A549 (cell line): ENCODE data around the gene ADARB1. TPM values are rescaled to one million over a fixed set of nuclear protein-coding genes. Genes with fewer than 3 reads are reported as not detected.

Experiments
- ATAC-seq, 2 experiments: fragments of 200-7000 bp in 1 of 2; fragments of >200 bp in 1 of 2; cut with Nextera tagmentation in 1 of 2; cut with Tn5 transposase in 1 of 2; 3 replicates each; pipeline versions ENCODE4 v1.8.0 to v1.9.1; 2018 to 2020; ENCODE audit warnings: mild to moderate bottlenecking in 1 of 2, moderate library complexity in 1 of 2
- CTCF ChIA-PET: fragments of 300-600 bp; sonication (Branson Sonifier 250); formaldehyde crosslinking; extraction: SDS; loops from one replicate; lab custom pipeline; 2021; ENCODE audit warnings: antibody characterized with exemption, inconsistent platforms; lab: Yijun Ruan, JAX
- POLR2A ChIA-PET: fragments of 350-600 bp; formaldehyde crosslinking; extraction: SDS; loops from one replicate; lab custom pipeline; 2021; ENCODE audit warnings: antibody characterized with exemption, inconsistent platforms; lab: Yijun Ruan, JAX
- DNase-seq, 2 experiments: peaks; one replicate each; pipeline versions ENCODE4 v3.0.0 to v3.0.0-alpha.2; 2011 to 2016; ENCODE audit warnings: low read depth in 1 of 2, low spot score in 1 of 2
- FAIRE-seq: peaks from 2 replicates; lab custom pipeline; 2011; peaks lifted over from hg19 to GRCh38; lab: Jason Lieb, UNC
- H3K27ac ChIP-seq, 2 experiments: fragments of >200 bp; sonication (Bioruptor Twin); formaldehyde crosslinking; 3 replicates each; pipeline ENCODE4 v1.5.1; 2016 to 2017
- H3K4me1 ChIP-seq: fragments of >200 bp; sonication (Bioruptor Twin); formaldehyde crosslinking; 3 replicates; pipeline ENCODE4 v1.6.1; 2016
- H3K4me2 ChIP-seq: fragments of >200 bp; sonication (Bioruptor Twin); formaldehyde crosslinking; 3 replicates; pipeline ENCODE4 v1.6.1; 2016
- H3K4me3 ChIP-seq: fragments of >200 bp; sonication (Bioruptor Twin); formaldehyde crosslinking; 3 replicates; pipeline ENCODE4 v1.5.1; 2016
- H3K9me3 ChIP-seq: fragments of >200 bp; sonication (Bioruptor Twin); formaldehyde crosslinking; 3 replicates; pipeline ENCODE4 v1.6.1; 2016
- BHLHE40 ChIP-seq: IDR thresholded peaks from 2 replicates; pipeline ENCODE4 v1.6.1; 2012; ENCODE audit warnings: low read depth, low read length, inconsistent platforms
- CHD2 ChIP-seq: fragments of 150-350 bp; IDR thresholded peaks from 2 replicates; pipeline ENCODE4 v1.6.1; 2014; ENCODE audit warnings: low read length; ENCODE audit not compliant: partially characterized antibody
- FOSL2 ChIP-seq, 2 experiments: fragments of 450-650 bp in 1 of 2; fragments of >200 bp in 1 of 2; sonication (Bioruptor Twin) in 1 of 2; formaldehyde crosslinking; IDR thresholded peaks; 2 replicates each; pipeline versions ENCODE4 v1.5.0 to v1.6.1; 2016 to 2020; ENCODE audit warnings: mild to moderate bottlenecking in 1 of 2, moderate library complexity in 1 of 2
- FOXS1 ChIP-seq: fragments of 250-450 bp; sonication (Bioruptor Pico); IDR thresholded peaks from 2 replicates; pipeline ENCODE4 v1.5.0; 2020; ENCODE audit warnings: mild to moderate bottlenecking, moderate library complexity
- KDM1A ChIP-seq: fragments of 200-600 bp; sonication (generic); IDR thresholded peaks from 2 replicates; pipeline ENCODE4 v1.6.1; 2016; ENCODE audit warnings: low read depth, mild to moderate bottlenecking
- KDM5A ChIP-seq: fragments of 200-600 bp; sonication (generic); IDR thresholded peaks from 2 replicates; pipeline ENCODE4 v1.6.1; 2016; ENCODE audit warnings: antibody characterized with exemption, mild to moderate bottlenecking
- MAFK ChIP-seq: fragments of 450-650 bp; IDR thresholded peaks from 2 replicates; pipeline ENCODE4 v1.6.1; 2014; ENCODE audit not compliant: partially characterized antibody
- NR3C1 ChIP-seq: fragments of >200 bp; sonication (Bioruptor Twin); formaldehyde crosslinking; IDR thresholded peaks from 3 replicates; pipeline ENCODE4 v1.6.1; 2017
- POLR2AphosphoS2 ChIP-seq: conservative IDR thresholded peaks from 2 replicates; pipeline ENCODE4 v1.6.1; 2012; ENCODE audit warnings: low read length, improper control_type of control experiment, inconsistent platforms
- RFX5 ChIP-seq: fragments of 450-650 bp; IDR thresholded peaks from 2 replicates; pipeline ENCODE4 v1.7.1; 2014; ENCODE audit warnings: antibody characterized with exemption, mild to moderate bottlenecking, moderate library complexity
- RNF2 ChIP-seq: fragments of 200-600 bp; sonication (generic); IDR thresholded peaks from 2 replicates; pipeline ENCODE4 v1.6.1; 2016; ENCODE audit warnings: low read depth, mild to moderate bottlenecking, antibody characterized with exemption, moderate library complexity, borderline replicate concordance
- SMC3 ChIP-seq: fragments of >200 bp; sonication (Bioruptor Twin); formaldehyde crosslinking; IDR thresholded peaks from 3 replicates; pipeline ENCODE4 v1.6.1; 2018; ENCODE audit warnings: inconsistent platforms
- SREBF2 ChIP-seq: fragments of 450-650 bp; IDR thresholded peaks from 2 replicates; pipeline ENCODE4 v1.6.1; 2014; ENCODE audit warnings: mild to moderate bottlenecking, moderate library complexity
- TFCP2L1 ChIP-seq: fragments of 250-450 bp; sonication (Bioruptor Pico); IDR thresholded peaks from 2 replicates; pipeline ENCODE4 v1.5.0; 2021; ENCODE audit warnings: mild to moderate bottlenecking
- ZSCAN20 ChIP-seq: fragments of 250-450 bp; sonication (Bioruptor Pico); IDR thresholded peaks from 2 replicates; pipeline ENCODE4 v1.8.0; 2022; ENCODE audit warnings: mild to moderate bottlenecking, moderate library complexity
- WGBS: methylation state at CpG from one replicate; pipeline ENCODE4 v1.1.6; 2017; ENCODE audit errors: missing lambda C conversion rate; 5-methylcytosine and 5-hydroxymethylcytosine counted together
- polyA plus RNA-seq, 4 experiments: library from polyadenylated mRNA; depleted of rRNA in 3 of 4; stranded (reverse); fragments of >200 nt; fragmentation: RNase III in 1 of 4; extraction: RNeasy Plus Mini Kit Qiagen cat#74134 plus additional on column Dnase treatment in 1 of 4; gene quantifications; 2 replicates in 3 of 4; 3 replicates in 1 of 4; pipeline ENCODE4 v1.2.3, GENCODE V29; 2011 to 2017
- TF ChIP-seq, protein P1 (sequence below): fragments of 250-450 bp; sonication (Bioruptor Pico); IDR thresholded peaks from 2 replicates; pipeline ENCODE4 v1.5.0; 2021; ENCODE audit warnings: mild to moderate bottlenecking, moderate library complexity, borderline replicate concordance
- TF ChIP-seq, protein P2 (sequence below): fragments of 200-600 bp; sonication (generic); IDR thresholded peaks from 2 replicates; pipeline ENCODE4 v1.6.1; 2016; ENCODE audit warnings: antibody characterized with exemption, mild to moderate bottlenecking, moderate library complexity
- TF ChIP-seq, protein P3 (sequence below): IDR thresholded peaks from 2 replicates; pipeline ENCODE4 v1.6.1; 2012; ENCODE audit warnings: low read depth, borderline replicate concordance
- TF ChIP-seq, protein P4 (sequence below): fragments of >200 bp; sonication (Bioruptor Twin); formaldehyde crosslinking; IDR thresholded peaks from 3 replicates; pipeline ENCODE4 v1.5.1; 2016

ADARB1 gene
- polyA plus RNA-seq, 2 of the 4 experiments (the other 2 are of a cell fraction): 3.2 to 5.7 TPM

DNA sequence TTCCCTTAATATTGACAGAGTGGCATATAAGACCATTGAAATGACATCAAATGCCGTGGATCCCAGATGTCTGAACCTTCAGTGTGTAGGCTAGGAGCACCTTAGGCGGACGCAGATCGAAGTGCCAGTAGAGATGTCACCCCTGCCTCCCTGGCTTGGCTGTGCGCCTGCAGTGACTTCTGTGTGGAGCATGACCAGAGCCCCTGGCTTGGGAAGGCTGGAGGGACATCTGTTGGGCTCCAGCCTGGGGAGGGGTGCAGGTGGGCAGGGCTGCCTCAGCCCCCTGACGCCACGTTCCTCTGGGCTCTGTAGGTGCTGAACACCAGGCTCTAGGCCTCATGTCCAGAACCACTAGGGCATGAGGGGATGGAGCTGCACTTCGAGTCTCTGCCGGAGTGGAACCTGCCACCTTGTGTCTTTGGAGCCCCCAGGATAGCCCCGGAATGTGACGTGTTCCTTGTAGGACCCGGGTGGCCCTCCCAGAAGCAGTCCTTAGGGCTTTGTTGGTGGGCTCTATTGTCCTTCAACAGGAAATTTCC lies 103.8 kb downstream of the ADARB1 start:
- FAIRE-seq: no peak
- TF ChIP-seq POLR2AphosphoS2 (no peak), TFCP2L1 (CRISPR knock-in tag) (no peak), SREBF2 (no peak), FOXS1 (CRISPR knock-in tag) (no peak), KDM1A (no peak), ZSCAN20 (CRISPR knock-in tag) (no peak), SMC3 (no peak), MAFK (no peak), NR3C1 (no peak), CHD2 (no peak), RFX5 (no peak), KDM5A (no peak), RNF2 (no peak)
- TF ChIP-seq, protein P1, sequence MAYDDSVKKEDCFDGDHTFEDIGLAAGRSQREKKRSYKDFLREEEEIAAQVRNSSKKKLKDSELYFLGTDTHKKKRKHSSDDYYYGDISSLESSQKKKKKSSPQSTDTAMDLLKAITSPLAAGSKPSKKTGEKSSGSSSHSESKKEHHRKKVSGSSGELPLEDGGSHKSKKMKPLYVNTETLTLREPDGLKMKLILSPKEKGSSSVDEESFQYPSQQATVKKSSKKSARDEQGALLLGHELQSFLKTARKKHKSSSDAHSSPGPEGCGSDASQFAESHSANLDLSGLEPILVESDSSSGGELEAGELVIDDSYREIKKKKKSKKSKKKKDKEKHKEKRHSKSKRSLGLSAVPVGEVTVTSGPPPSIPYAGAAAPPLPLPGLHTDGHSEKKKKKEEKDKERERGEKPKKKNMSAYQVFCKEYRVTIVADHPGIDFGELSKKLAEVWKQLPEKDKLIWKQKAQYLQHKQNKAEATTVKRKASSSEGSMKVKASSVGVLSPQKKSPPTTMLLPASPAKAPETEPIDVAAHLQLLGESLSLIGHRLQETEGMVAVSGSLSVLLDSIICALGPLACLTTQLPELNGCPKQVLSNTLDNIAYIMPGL (CRISPR knock-in tag): no peak
- TF ChIP-seq, protein P2, sequence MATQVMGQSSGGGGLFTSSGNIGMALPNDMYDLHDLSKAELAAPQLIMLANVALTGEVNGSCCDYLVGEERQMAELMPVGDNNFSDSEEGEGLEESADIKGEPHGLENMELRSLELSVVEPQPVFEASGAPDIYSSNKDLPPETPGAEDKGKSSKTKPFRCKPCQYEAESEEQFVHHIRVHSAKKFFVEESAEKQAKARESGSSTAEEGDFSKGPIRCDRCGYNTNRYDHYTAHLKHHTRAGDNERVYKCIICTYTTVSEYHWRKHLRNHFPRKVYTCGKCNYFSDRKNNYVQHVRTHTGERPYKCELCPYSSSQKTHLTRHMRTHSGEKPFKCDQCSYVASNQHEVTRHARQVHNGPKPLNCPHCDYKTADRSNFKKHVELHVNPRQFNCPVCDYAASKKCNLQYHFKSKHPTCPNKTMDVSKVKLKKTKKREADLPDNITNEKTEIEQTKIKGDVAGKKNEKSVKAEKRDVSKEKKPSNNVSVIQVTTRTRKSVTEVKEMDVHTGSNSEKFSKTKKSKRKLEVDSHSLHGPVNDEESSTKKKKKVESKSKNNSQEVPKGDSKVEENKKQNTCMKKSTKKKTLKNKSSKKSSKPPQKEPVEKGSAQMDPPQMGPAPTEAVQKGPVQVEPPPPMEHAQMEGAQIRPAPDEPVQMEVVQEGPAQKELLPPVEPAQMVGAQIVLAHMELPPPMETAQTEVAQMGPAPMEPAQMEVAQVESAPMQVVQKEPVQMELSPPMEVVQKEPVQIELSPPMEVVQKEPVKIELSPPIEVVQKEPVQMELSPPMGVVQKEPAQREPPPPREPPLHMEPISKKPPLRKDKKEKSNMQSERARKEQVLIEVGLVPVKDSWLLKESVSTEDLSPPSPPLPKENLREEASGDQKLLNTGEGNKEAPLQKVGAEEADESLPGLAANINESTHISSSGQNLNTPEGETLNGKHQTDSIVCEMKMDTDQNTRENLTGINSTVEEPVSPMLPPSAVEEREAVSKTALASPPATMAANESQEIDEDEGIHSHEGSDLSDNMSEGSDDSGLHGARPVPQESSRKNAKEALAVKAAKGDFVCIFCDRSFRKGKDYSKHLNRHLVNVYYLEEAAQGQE: no peak
- TF ChIP-seq, protein P3, sequence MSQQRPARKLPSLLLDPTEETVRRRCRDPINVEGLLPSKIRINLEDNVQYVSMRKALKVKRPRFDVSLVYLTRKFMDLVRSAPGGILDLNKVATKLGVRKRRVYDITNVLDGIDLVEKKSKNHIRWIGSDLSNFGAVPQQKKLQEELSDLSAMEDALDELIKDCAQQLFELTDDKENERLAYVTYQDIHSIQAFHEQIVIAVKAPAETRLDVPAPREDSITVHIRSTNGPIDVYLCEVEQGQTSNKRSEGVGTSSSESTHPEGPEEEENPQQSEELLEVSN: no peak
- TF ChIP-seq, protein P4, sequence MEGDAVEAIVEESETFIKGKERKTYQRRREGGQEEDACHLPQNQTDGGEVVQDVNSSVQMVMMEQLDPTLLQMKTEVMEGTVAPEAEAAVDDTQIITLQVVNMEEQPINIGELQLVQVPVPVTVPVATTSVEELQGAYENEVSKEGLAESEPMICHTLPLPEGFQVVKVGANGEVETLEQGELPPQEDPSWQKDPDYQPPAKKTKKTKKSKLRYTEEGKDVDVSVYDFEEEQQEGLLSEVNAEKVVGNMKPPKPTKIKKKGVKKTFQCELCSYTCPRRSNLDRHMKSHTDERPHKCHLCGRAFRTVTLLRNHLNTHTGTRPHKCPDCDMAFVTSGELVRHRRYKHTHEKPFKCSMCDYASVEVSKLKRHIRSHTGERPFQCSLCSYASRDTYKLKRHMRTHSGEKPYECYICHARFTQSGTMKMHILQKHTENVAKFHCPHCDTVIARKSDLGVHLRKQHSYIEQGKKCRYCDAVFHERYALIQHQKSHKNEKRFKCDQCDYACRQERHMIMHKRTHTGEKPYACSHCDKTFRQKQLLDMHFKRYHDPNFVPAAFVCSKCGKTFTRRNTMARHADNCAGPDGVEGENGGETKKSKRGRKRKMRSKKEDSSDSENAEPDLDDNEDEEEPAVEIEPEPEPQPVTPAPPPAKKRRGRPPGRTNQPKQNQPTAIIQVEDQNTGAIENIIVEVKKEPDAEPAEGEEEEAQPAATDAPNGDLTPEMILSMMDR: no peak
- CTCF ChIA-PET: no interaction called here
- Histone ChIP-seq H3K27ac (no peak overlapping the region), H3K4me2 (no peak overlapping the region), H3K9me3 (no peaks in the 10 kb centered on the region), H3K4me1 (no peaks in the 10 kb centered on the region), H3K4me3 (no peak overlapping the region)
- ATAC-seq: no peak
- POLR2A ChIA-PET: no interaction called here
- DNase-seq: no peak
- WGBS: 70% methylated on average over 6 of the region's 12 CpGs

DNA sequence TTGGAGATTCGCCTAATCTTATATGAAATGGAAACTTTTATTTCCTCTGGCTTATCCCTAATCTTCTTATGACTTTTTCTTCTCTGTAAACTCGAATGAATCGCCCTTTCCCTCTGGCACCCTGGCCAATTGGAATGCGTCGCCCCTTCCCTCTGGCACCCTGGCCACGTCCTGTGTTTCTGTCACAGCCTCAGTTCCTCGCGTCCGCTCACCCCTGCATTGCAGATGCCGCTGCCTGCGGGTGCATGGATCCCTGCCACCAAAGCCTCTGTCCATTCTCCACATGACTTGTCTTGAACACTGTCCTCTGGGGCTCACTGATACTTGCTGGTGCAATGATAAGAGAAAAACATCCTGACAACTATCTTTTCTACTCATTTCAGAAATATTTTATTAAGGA lies 104.6 kb downstream of the ADARB1 start:
- ATAC-seq (no peak), FAIRE-seq (no peak), DNase-seq (no peak)
- Histone ChIP-seq H3K27ac (no peak overlapping the region), H3K4me3 (no peak overlapping the region), H3K4me1 (no peaks in the 10 kb centered on the region), H3K4me2 (no peak overlapping the region), H3K9me3 (no peaks in the 10 kb centered on the region)
- TF ChIP-seq, protein P2: no peak
- no peak for TF ChIP-seq BHLHE40
- TF ChIP-seq CHD2: no peak
- no peak for TF ChIP-seq FOSL2 (IDR thresholded peaks at IDR 0.05)
- TF ChIP-seq FOSL2 (CRISPR knock-in tag; IDR thresholded peaks at IDR 0.05): no peak
- POLR2A ChIA-PET: no interaction called here
- 70% methylated on average over 11 of the region's 11 CpGs for WGBS
- CTCF ChIA-PET: no interaction called here
